ENCODE data around the gene SUV39H1.
"Not testable (repeated sequence)": the region's sequence is repeated elsewhere in the genome, so short reads cannot be mapped to it uniquely, and the experiment has no call there.

The SUV39H1 gene

GRCh38 chrX:48696301-48696908 is at the start of gene SUV39H1:
TSS of gene SUV39H1 (plus strand) at chrX:48696734. CDS start at chrX:48696785, 51 bp downstream.
- peak; percentile 39 for DNase-seq

GRCh38 chrX:48648336-48648751 is 48.2 kb upstream of the SUV39H1 start:
- DNase-seq: peak; percentile 42

GRCh38 chrX:48649102-48649501 is 47.4 kb upstream of the SUV39H1 start:
- DNase-seq: no peak

GRCh38 chrX:48652055-48652579 is 44.4 kb upstream of the SUV39H1 start:
- not testable (repeated sequence) for DNase-seq

GRCh38 chrX:48654746-48655145 is 41.8 kb upstream of the SUV39H1 start:
- not testable (repeated sequence) for DNase-seq

- DNase-seq: not testable (repeated sequence)
Measured at GRCh38 chrX:48659686-48660085, 36.8 kb upstream of the SUV39H1 start.

GRCh38 chrX:48663241-48663640 is 33.3 kb upstream of the SUV39H1 start:
- DNase-seq: no peak

- DNase-seq: no peak
Measured at GRCh38 chrX:48664156-48664555, 32.4 kb upstream of the SUV39H1 start.

GRCh38 chrX:48665991-48666390 is 30.5 kb upstream of the SUV39H1 start:
- no peak for DNase-seq

- DNase-seq: no peak
Measured at GRCh38 chrX:48666649-48667048, 29.9 kb upstream of the SUV39H1 start.

- no peak for DNase-seq
Measured at GRCh38 chrX:48667509-48667908, 29.0 kb upstream of the SUV39H1 start.

- not testable (repeated sequence) for DNase-seq
Measured at GRCh38 chrX:48668187-48668586, 28.3 kb upstream of the SUV39H1 start.

GRCh38 chrX:48676106-48676892 is 20.2 kb upstream of the SUV39H1 start:
- DNase-seq: peak; percentile 25

GRCh38 chrX:48676893-48677270 is 19.7 kb upstream of the SUV39H1 start:
- no peak for DNase-seq

GRCh38 chrX:48677516-48677915 is 19.0 kb upstream of the SUV39H1 start:
- no peak for DNase-seq

- not testable (repeated sequence) for DNase-seq
Measured at GRCh38 chrX:48680467-48680866, 16.1 kb upstream of the SUV39H1 start.

GRCh38 chrX:48680925-48681324 is 15.6 kb upstream of the SUV39H1 start:
- DNase-seq: not testable (repeated sequence)

- DNase-seq: no peak
Measured at GRCh38 chrX:48681539-48682183, 14.9 kb upstream of the SUV39H1 start.

GRCh38 chrX:48682795-48683194 is 13.7 kb upstream of the SUV39H1 start:
- DNase-seq: not testable (repeated sequence)

- DNase-seq: no peak
Measured at GRCh38 chrX:48683411-48683982, 13.0 kb upstream of the SUV39H1 start, which contains the start of gene WAS. TSS of gene WAS (plus strand) at chrX:48683799. CDS start at chrX:48683854, 55 bp downstream.

GRCh38 chrX:48684134-48684533 is 12.4 kb upstream of the SUV39H1 start:
- DNase-seq: no peak

- DNase-seq: no peak
Measured at GRCh38 chrX:48685416-48685815, 11.1 kb upstream of the SUV39H1 start.

GRCh38 chrX:48688531-48689150 is 7.9 kb upstream of the SUV39H1 start:
- DNase-seq: no peak
